Activated naive CD4-positive, alpha-beta T cell treated with anti-CD3 and anti-CD28 coated beads, Interleukin-2, amount 50 U/mL, for 72 hours (primary cell): ENCODE measurements around the gene SAYSD1. TPM values are rescaled to one million over a fixed set of nuclear protein-coding genes. Genes with fewer than 3 reads are reported as not detected.

Experiments used
- ATAC-seq, 2 donors: fragments of 150-1000 bp; cut with Tn5 transposase; 2 replicates each; pipeline ENCODE4 v1.10.0; 2021; ENCODE audit warnings: mild to moderate bottlenecking in 2 of 2, moderate library complexity in 2 of 2
- DNase-seq, 2 donors: peaks; one replicate each; pipeline ENCODE4 v3.0.0; 2021 to 2022; ENCODE audit warnings: low spot score in 2 of 2
- H3K27ac Mint-ChIP-seq, 2 donors: one replicate each; pipeline ENCODE4 v1.8.0; 2022; ENCODE audit warnings: mild to moderate bottlenecking in 2 of 2, mixed read lengths in 2 of 2
- H3K36me3 Mint-ChIP-seq, 2 donors: one replicate each; pipeline ENCODE4 v1.8.0; 2022; ENCODE audit warnings: mixed read lengths in 2 of 2
- H3K9me3 Mint-ChIP-seq, 2 donors: one replicate each; pipeline ENCODE4 v1.8.0; 2022; ENCODE audit warnings: mixed read lengths in 2 of 2
- total RNA-seq, 2 donors: library from RNA; stranded (reverse); gene quantifications; one replicate each; pipeline ENCODE4 v1.2.3, GENCODE V29; 2022

The SAYSD1 gene
- total RNA-seq, 2 donors from 2014 or later: 12.3 to 20.8 TPM

- no peaks in the 10 kb centered on the region for H3K9me3 Mint-ChIP-seq
- DNase-seq (no peak), ATAC-seq (no peak)
- peaks cover 0 to 4% of the 10 kb centered on the region in 2 donors for H3K36me3 Mint-ChIP-seq
- H3K27ac Mint-ChIP-seq: no peak overlapping the region
Observed at GRCh38 chr6:39090036-39090435, 24.9 kb downstream of the SAYSD1 start.

GRCh38 chr6:39088331-39088730 lies 26.7 kb downstream of the SAYSD1 start:
- no peaks in the 10 kb centered on the region for H3K9me3 Mint-ChIP-seq
- peaks cover 0 to 4% of the 10 kb centered on the region in 2 donors for H3K36me3 Mint-ChIP-seq
- ATAC-seq: no peak
- H3K27ac Mint-ChIP-seq: no peak overlapping the region
- no peak for DNase-seq

GRCh38 chr6:39087197-39087596 lies 27.8 kb downstream of the SAYSD1 start:
- peak overlapping the region in 1 of 2 donors; percentile 48 for H3K27ac Mint-ChIP-seq
- peaks cover 0 to 4% of the 10 kb centered on the region in 2 donors for H3K36me3 Mint-ChIP-seq
- H3K9me3 Mint-ChIP-seq: no peaks in the 10 kb centered on the region
- ATAC-seq (no peak), DNase-seq (no peak)

- peaks cover 0 to 3% of the 10 kb centered on the region in 2 donors for H3K36me3 Mint-ChIP-seq
- no peak for ATAC-seq
- DNase-seq: no peak
- H3K9me3 Mint-ChIP-seq: no peaks in the 10 kb centered on the region
- peak overlapping the region in 1 of 2 donors; percentile 48 for H3K27ac Mint-ChIP-seq
Observed at GRCh38 chr6:39086711-39087110, 28.3 kb downstream of the SAYSD1 start.

- peak; percentile 82 to 89 for ATAC-seq
- DNase-seq: peak in 1 of 2 donors; percentile 67
- Mint-ChIP-seq H3K36me3 (no peaks in the 10 kb centered on the region), H3K9me3 (no peaks in the 10 kb centered on the region), H3K27ac (peak overlapping the region in 1 of 2 donors; percentile 48)
Observed at GRCh38 chr6:39086294-39086693, 28.7 kb downstream of the SAYSD1 start.

- no peaks in the 10 kb centered on the region for H3K9me3 Mint-ChIP-seq
- no peaks in the 10 kb centered on the region for H3K36me3 Mint-ChIP-seq
- peak overlapping the region in 1 of 2 donors; percentile 48 for H3K27ac Mint-ChIP-seq
- ATAC-seq: no peak
- no peak for DNase-seq
Observed at GRCh38 chr6:39085129-39085797, 29.7 kb downstream of the SAYSD1 start.

- Mint-ChIP-seq H3K36me3 (no peaks in the 10 kb centered on the region), H3K9me3 (no peaks in the 10 kb centered on the region), H3K27ac (no peak overlapping the region)
- DNase-seq: no peak
- ATAC-seq: no peak
Observed at GRCh38 chr6:39084506-39084905, 30.5 kb downstream of the SAYSD1 start.

- no peaks in the 10 kb centered on the region for H3K9me3 Mint-ChIP-seq
- no peak overlapping the region for H3K27ac Mint-ChIP-seq
- no peak for DNase-seq
- peak; percentile 53 to 66 for ATAC-seq
- no peaks in the 10 kb centered on the region for H3K36me3 Mint-ChIP-seq
Observed at GRCh38 chr6:39083231-39083634, 31.8 kb downstream of the SAYSD1 start.

- Mint-ChIP-seq H3K9me3 (no peaks in the 10 kb centered on the region), H3K36me3 (no peaks in the 10 kb centered on the region), H3K27ac (no peak overlapping the region)
- no peak for ATAC-seq
- DNase-seq: no peak
Observed at GRCh38 chr6:39082310-39082709, 32.7 kb downstream of the SAYSD1 start.

- no peak overlapping the region for H3K27ac Mint-ChIP-seq
- ATAC-seq: no peak
- H3K36me3 Mint-ChIP-seq: no peaks in the 10 kb centered on the region
- DNase-seq: no peak
- no peaks in the 10 kb centered on the region for H3K9me3 Mint-ChIP-seq
Observed at GRCh38 chr6:39080246-39080875, 34.6 kb downstream of the SAYSD1 start.

GRCh38 chr6:39079197-39080125 lies 35.5 kb downstream of the SAYSD1 start:
- Mint-ChIP-seq H3K27ac (no peak overlapping the region), H3K9me3 (no peaks in the 10 kb centered on the region), H3K36me3 (no peaks in the 10 kb centered on the region)
- DNase-seq: no peak
- ATAC-seq: no peak

- no peak for DNase-seq
- H3K27ac Mint-ChIP-seq: no peak overlapping the region
- no peak for ATAC-seq
- H3K9me3 Mint-ChIP-seq: no peaks in the 10 kb centered on the region
- no peaks in the 10 kb centered on the region for H3K36me3 Mint-ChIP-seq
Observed at GRCh38 chr6:39078695-39079094, 36.3 kb downstream of the SAYSD1 start.

GRCh38 chr6:39077882-39078594 lies 36.9 kb downstream of the SAYSD1 start:
- Mint-ChIP-seq H3K36me3 (no peaks in the 10 kb centered on the region), H3K27ac (peak overlapping the region in 1 of 2 donors; percentile 67), H3K9me3 (no peaks in the 10 kb centered on the region)
- ATAC-seq (no peak), DNase-seq (no peak)

GRCh38 chr6:39076623-39077535 lies 38.1 kb downstream of the SAYSD1 start:
- H3K9me3 Mint-ChIP-seq: no peaks in the 10 kb centered on the region
- ATAC-seq (peak in 1 of 2 donors; percentile 13), DNase-seq (no peak)
- H3K36me3 Mint-ChIP-seq: no peaks in the 10 kb centered on the region
- H3K27ac Mint-ChIP-seq: peak overlapping the region in 1 of 2 donors; percentile 67

GRCh38 chr6:39075807-39076622 lies 39.0 kb downstream of the SAYSD1 start:
- Mint-ChIP-seq H3K36me3 (no peaks in the 10 kb centered on the region), H3K9me3 (no peaks in the 10 kb centered on the region)
- no peak for DNase-seq

More at GRCh38 chr6:39075807-39076622, 39.0 kb downstream of the SAYSD1 start:
- no peak for ATAC-seq
- peak overlapping the region in 1 of 2 donors; percentile 84 for H3K27ac Mint-ChIP-seq
